GM18909 (cell line): ENCODE data around the gene NELFB.

Experiments
- ATAC-seq: cut with Tn5 transposase; IDR thresholded peaks from one replicate; pipeline ENCODE4 v1.9.1; 2021; ENCODE audit warnings: mild to moderate bottlenecking; ENCODE audit not compliant: unreplicated experiment, poor library complexity

The NELFB gene

GRCh38 chr9:137321726-137322361, 66.7 kb downstream of the NELFB start:
- ATAC-seq = no peak
